Keratinocyte (primary cell): ENCODE measurements around the gene CHRNA5. TPM values are rescaled to one million over a fixed set of nuclear protein-coding genes. Genes with fewer than 3 reads are reported as not detected.
"Not testable (repeated sequence)": the region's sequence is repeated elsewhere in the genome, so short reads cannot be mapped to it uniquely, and the experiment has no call there.

ENCODE experiments used
- DNase-seq: peaks from one replicate; pipeline ENCODE4 v3.0.0-alpha.2; 2011; ENCODE audit warnings: low read depth, missing footprints, low spot score
- FAIRE-seq: peaks from 2 replicates; lab custom pipeline; 2011; peaks lifted over from hg19 to GRCh38; lab: Jason Lieb, UNC
- H2AFZ ChIP-seq: 2 replicates; pipeline ENCODE4 v1.6.0; 2012; ENCODE audit warnings: low read length, control low read depth, inconsistent platforms; ENCODE audit not compliant: control insufficient read depth
- H3K27ac ChIP-seq: 2 replicates; pipeline ENCODE4 v1.5.1; 2011; ENCODE audit warnings: low read length; ENCODE audit not compliant: control insufficient read depth, insufficient read depth
- H3K27me3 ChIP-seq: 3 replicates; pipeline ENCODE4 v1.6.0; 2011; ENCODE audit warnings: low read length; ENCODE audit not compliant: control insufficient read depth, insufficient read depth; ENCODE audit errors: extremely low read depth
- H3K36me3 ChIP-seq, 2 experiments: 2 replicates in 1 of 2; 3 replicates in 1 of 2; pipeline ENCODE4 v1.5.1; 2011; ENCODE audit warnings: low read length in 2 of 2, mild to moderate bottlenecking in 1 of 2; ENCODE audit not compliant: control insufficient read depth in 2 of 2, insufficient read depth in 2 of 2; ENCODE audit errors: extremely low read depth in 1 of 2
- H3K4me1 ChIP-seq: 3 replicates; pipeline ENCODE4 v1.5.1; 2011; ENCODE audit warnings: low read length; ENCODE audit not compliant: control insufficient read depth, insufficient read depth; ENCODE audit errors: extremely low read depth
- H3K4me2 ChIP-seq: 3 replicates; pipeline ENCODE4 v1.6.0; 2011; ENCODE audit warnings: low read depth, low read length; ENCODE audit not compliant: control insufficient read depth, insufficient read depth; ENCODE audit errors: extremely low read depth
- H3K4me3 ChIP-seq, 3 experiments: fragments of 200-600 bp in 1 of 3; sonication (generic) in 1 of 3; 2 replicates in 2 of 3; 3 replicates in 1 of 3; pipeline ENCODE4 v1.5.1; 2011 to 2016; ENCODE audit warnings: low read length in 3 of 3, mild to moderate bottlenecking in 3 of 3, control low read depth in 2 of 3, inconsistent platforms in 1 of 3, low read depth in 1 of 3, mixed read lengths in 1 of 3, mixed run types in 1 of 3, moderate library complexity in 1 of 3; ENCODE audit not compliant: control insufficient read depth in 2 of 3, insufficient read depth in 2 of 3; ENCODE audit errors: extremely low read depth in 1 of 3
- H3K79me2 ChIP-seq: 2 replicates; pipeline ENCODE4 v1.6.0; 2012; ENCODE audit warnings: low read length; ENCODE audit not compliant: control insufficient read depth, insufficient read depth
- H3K9ac ChIP-seq: 3 replicates; pipeline ENCODE4 v1.6.0; 2011; ENCODE audit warnings: low read length; ENCODE audit not compliant: control insufficient read depth, insufficient read depth; ENCODE audit errors: extremely low read depth
- H3K9me1 ChIP-seq: 3 replicates; pipeline ENCODE4 v1.6.0; 2011; ENCODE audit warnings: low read length; ENCODE audit not compliant: control insufficient read depth, insufficient read depth; ENCODE audit errors: extremely low read depth
- H3K9me3 ChIP-seq: 2 replicates; pipeline ENCODE4 v1.5.1; 2012; ENCODE audit warnings: low read depth, low read length; ENCODE audit not compliant: control insufficient read depth
- H4K20me1 ChIP-seq: 3 replicates; pipeline ENCODE4 v1.6.0; 2011; ENCODE audit warnings: low read length; ENCODE audit not compliant: control insufficient read depth, insufficient read depth; ENCODE audit errors: extremely low read depth
- CTCF ChIP-seq, 3 experiments: IDR thresholded peaks in 1 of 3; conservative IDR thresholded peaks in 1 of 3; optimal IDR thresholded peaks in 1 of 3; 2 replicates in 2 of 3; 3 replicates in 1 of 3; pipeline versions ENCODE3 to v1.5.1; 2011; ENCODE audit warnings: low read length in 3 of 3, mild to moderate bottlenecking in 3 of 3, moderate library complexity in 2 of 3, control low read depth in 1 of 3, inconsistent platforms in 1 of 3; ENCODE audit not compliant: insufficient read depth in 2 of 3; ENCODE audit errors: extremely low read depth in 1 of 3
- EZH2 ChIP-seq: IDR thresholded peaks from one replicate; pipeline ENCODE4 v1.6.1; 2012; ENCODE audit warnings: inconsistent platforms, mild to moderate bottlenecking, low read length, moderate library complexity
- dilution Hi-C: fragments of 300-500 bp; cut with MboI; formaldehyde crosslinking; loops from one replicate; pipeline ENCODE4 v1.7.0; 2020; ENCODE audit warnings: low sequenced_read_pairs; ENCODE audit not compliant: extremely low pct_ligation_motif_present
- polyA plus RNA-seq, 5 experiments: library from polyadenylated mRNA; depleted of rRNA in 3 of 5; stranded (reverse) in 3 of 5; stranded (forward) in 1 of 5; unstranded in 1 of 5; fragments of >200 nt; gene quantifications; 1 replicate in 1 of 5; 2 replicates in 3 of 5; 3 replicates in 1 of 5; pipeline versions ENCODE4 v1.2.1 to v1.2.3, GENCODE V29; 2011 to 2012; ENCODE audit warnings: missing spikeins in 2 of 5, low read depth in 1 of 5, low replicate concordance in 1 of 5

Gene CHRNA5
- polyA plus RNA-seq, 1 donor (not counting 4 experiments of a cell fraction or from before 2014, with no cell fraction given) = 10.0 TPM

GRCh38 chr15:78605680-78606079 is 40.4 kb downstream of the CHRNA5 start:
- Histone ChIP-seq H2AFZ (no peak overlapping the region), H3K79me2 (no peaks in the 10 kb centered on the region), H4K20me1 (no peaks in the 10 kb centered on the region), H3K9me1 (no peaks in the 10 kb centered on the region), H3K4me2 (no peak overlapping the region), H3K9me3 (no peaks in the 10 kb centered on the region), H3K4me3 (no peak overlapping the region), H3K27me3 (no peaks in the 10 kb centered on the region), H3K27ac (no peak overlapping the region), H3K36me3 (no peaks in the 10 kb centered on the region), H3K4me1 (no peaks in the 10 kb centered on the region), H3K9ac (no peak overlapping the region)
- TF ChIP-seq CTCF (optimal IDR thresholded peaks at IDR 0.05 in 1 of 3, IDR thresholded peaks at IDR 0.05 in 1 of 3, conservative IDR thresholded peaks at IDR 0.05 in 1 of 3; ENCODE audit: extremely low read depth in 1 of 3, insufficient read depth in 2 of 3, low read length in 3 of 3) (no peak), EZH2 (no peak)
- dilution Hi-C loops = no loop called here
- DNase-seq (no peak), FAIRE-seq (no peak)

DNA sequence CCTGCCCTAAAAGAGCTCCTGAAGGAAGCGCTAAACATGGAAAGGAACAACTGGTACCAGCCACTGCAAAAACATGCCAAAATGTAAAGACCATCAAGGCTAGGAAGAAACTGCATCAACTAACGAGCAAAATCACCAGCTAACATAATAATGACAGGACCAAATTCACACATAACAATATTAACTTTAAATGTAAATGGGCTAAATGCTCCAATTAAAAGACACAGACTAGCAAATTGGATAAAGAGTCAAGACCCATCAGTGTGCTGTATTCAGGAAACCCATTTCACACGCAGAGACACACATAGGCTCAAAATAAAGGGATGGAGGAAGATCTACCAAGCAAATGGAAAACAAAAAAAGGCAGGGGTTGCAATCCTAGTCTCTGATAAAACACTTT is 44.2 kb downstream of the CHRNA5 start:
- H3K36me3 ChIP-seq, H3K9me3 ChIP-seq, H4K20me1 ChIP-seq, FAIRE-seq, H3K27ac ChIP-seq, H3K4me2 ChIP-seq, H3K9me1 ChIP-seq, H3K9ac ChIP-seq, H2AFZ ChIP-seq, H3K4me1 ChIP-seq, dilution Hi-C loops, H3K79me2 ChIP-seq, DNase-seq, H3K4me3 ChIP-seq, H3K27me3 ChIP-seq: not testable (repeated sequence)

- Histone ChIP-seq H3K4me3 (no peak overlapping the region), H2AFZ (no peak overlapping the region), H3K4me2 (no peak overlapping the region), H3K27ac (no peak overlapping the region), H3K27me3 (peaks cover 3% of the 10 kb centered on the region), H3K79me2 (no peaks in the 10 kb centered on the region), H3K36me3 (no peaks in the 10 kb centered on the region), H3K4me1 (no peaks in the 10 kb centered on the region), H4K20me1 (no peaks in the 10 kb centered on the region), H3K9ac (no peak overlapping the region), H3K9me3 (no peaks in the 10 kb centered on the region), H3K9me1 (no peaks in the 10 kb centered on the region)
- FAIRE-seq (no peak), DNase-seq (no peak)
- TF ChIP-seq CTCF (optimal IDR thresholded peaks at IDR 0.05 in 1 of 3, IDR thresholded peaks at IDR 0.05 in 1 of 3, conservative IDR thresholded peaks at IDR 0.05 in 1 of 3; ENCODE audit: extremely low read depth in 1 of 3, insufficient read depth in 2 of 3, low read length in 3 of 3) = no peak
- no peak for TF ChIP-seq EZH2
- dilution Hi-C loops = no loop called here
Observed at GRCh38 chr15:78614021-78614420, 48.7 kb downstream of the CHRNA5 start.
